Caki2 (cell line): ENCODE measurements around the gene CRADD. TPM values are rescaled to one million over a fixed set of nuclear protein-coding genes. Genes with fewer than 3 reads are reported as not detected.
"Not testable (repeated sequence)": the region's sequence is repeated elsewhere in the genome, so short reads cannot be mapped to it uniquely, and the experiment has no call there.

Experiments used
- DNase-seq: peaks from one replicate; pipeline ENCODE4 v3.0.0-alpha.2; 2015; ENCODE audit warnings: low read depth
- in situ Hi-C: cut with HindIII; loops from 2 replicates; pipeline ENCODE4 v1.10.0; 2016; ENCODE audit warnings: low sequenced_read_pairs, low pct_unique_long_range_greater_than_20kb, mixed read lengths
- total RNA-seq: library from RNA; depleted of rRNA; stranded (reverse); fragments of >200 nt; shearing (Covaris generic); gene quantifications from 2 replicates; pipeline ENCODE4 v1.2.3, GENCODE V29; 2014; ENCODE audit warnings: low replicate concordance; rRNA removed

Gene CRADD
- total RNA-seq: 15.4 and 21.8 TPM in 2 replicates

DNA sequence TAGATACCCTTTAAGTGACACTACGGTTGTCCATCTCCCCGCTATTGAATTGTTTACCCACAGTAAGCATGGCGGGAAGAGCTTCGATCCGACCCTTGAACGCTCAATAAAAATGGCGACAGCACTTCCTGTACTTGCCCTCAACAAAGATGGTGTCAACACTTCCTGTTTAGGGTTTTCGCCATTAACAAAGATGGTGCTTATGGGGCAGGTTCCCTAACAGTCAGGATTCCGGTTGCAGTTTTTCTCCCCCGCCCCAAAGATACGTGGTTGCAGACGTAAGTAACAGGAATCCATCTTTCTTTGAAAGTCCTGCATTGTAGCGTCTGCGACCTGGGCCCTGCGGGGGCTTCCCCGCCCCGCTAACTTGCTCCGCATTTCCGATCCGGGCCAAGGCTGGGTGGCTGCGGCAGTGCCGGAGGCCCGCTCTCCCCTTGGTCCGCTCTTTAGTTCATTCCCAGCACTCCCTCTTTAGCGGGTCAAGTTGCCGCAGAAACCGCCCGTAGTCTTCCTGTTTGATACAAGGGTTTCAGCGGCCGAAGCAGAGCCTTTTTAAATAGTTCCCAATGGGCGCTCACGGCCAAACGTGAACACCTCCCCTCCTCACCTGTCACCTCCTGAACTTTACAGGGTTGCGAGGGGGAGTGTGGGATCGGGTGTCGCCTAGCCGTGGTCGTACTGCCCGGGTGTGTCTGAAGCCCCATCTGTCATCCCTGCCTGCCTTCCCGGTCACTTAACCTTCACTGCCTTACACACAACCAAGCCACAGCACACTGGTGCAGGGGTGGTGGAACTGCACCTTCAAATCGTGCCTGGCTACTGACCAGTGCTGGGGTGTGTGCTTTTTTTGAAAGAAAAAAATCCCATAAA is at the start of gene CRADD:
TSS of gene CRADD (plus strand) at position 181 of the 870 bp plus-strand sequence.
- in situ Hi-C loops: no loop called here
- peak; percentile 88 for DNase-seq

DNA sequence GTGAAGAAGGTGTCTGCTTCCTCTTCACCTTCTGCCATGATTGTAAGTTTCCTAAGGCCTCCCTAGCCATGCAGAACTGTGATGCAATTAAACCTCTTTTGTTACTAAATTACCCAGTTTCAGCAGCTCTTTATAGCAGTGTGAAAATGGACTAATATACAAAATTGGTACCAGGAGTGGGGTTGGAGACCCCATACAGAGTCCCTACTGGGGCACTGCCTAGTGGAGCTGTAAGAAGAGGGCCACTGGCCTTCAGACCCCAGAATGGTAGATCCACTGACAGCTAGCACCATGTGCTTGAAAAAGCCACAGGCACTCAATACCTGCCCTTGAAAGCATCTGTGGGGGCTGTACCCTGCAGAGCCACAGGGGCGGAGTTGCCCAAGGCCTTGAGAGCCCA is 44.8 kb upstream of the CRADD start:
- no peak for DNase-seq
- in situ Hi-C loops: no loop called here

DNA sequence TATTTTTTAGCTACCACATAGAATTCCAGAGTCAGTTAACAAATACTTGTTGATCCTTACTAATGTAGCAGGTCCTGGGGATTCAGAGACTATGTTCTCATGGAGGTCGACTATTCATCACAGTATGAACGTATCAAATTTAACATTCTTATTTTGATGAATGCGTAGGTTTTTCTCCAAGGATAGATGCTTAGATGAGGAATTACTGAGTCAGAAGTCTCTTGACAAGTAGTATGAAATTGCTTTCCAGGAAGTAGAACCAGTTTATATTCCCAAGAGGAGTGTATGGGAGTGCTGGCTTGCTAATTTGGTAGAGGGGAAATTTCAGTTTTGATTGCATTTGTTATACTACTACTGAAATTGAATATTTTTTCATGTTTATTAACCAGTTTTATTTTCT is 42.8 kb upstream of the CRADD start:
- in situ Hi-C loops: no loop called here
- DNase-seq: no peak

DNA sequence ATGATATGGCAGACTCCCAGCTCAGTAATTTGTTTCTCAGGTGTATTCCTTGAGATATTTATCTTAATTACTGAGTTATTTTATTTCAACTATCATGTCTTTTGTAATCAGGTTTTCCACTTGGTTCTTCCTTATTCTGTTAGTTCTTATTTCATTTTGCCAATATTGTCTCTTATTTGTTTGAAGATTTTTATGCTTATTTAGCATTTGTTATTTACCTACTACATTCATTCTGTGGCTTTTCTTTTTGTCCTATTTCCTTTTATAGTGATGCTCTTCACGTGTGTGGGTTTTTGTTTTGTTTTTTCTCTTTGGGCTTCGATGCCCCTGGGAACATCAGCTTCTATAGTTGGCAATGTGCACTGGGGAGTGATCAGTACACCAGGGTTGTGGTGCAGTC is 40.5 kb upstream of the CRADD start:
- DNase-seq: no peak
- in situ Hi-C loops: no loop called here

DNA sequence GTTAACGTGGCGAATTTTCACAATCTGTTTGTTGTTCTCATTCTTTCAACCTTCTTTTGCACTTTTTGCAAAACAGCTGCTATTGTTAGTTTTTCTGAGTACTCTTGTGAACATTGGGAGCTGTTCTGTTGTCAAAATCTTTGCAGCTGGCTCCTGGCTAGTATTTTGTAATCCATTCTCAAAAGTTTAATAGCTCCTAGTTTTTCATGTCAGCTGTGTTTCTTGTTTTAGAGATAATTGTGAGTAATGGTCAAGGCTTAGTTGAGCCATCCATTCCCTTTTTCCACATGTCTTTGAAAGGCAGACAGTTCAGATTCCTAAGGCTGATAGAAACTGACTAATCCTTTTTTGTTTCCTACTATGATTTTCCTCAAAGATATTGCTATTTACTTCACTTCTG is 39.1 kb upstream of the CRADD start:
- in situ Hi-C loops: no loop called here
- no peak for DNase-seq

DNA sequence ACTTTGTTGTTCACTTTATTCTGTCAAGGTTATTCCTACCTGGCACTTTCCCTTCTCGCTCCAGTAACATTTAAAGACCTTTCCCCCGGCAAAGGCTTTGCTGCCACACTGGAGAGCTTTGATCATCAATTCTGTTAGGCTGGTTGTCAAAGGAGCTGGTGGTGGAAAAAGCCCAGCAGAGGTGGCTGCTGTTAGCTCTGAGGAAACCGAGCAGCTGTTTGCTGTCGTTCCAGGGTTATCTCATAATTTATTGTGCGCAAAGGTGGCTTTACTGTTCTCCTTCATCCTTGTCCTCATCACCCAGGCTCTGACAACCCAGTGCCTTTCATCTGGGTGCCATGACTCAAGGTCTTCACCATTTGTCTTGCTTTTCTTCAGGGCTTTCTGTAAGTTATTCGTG is 38.2 kb upstream of the CRADD start:
- in situ Hi-C loops: no loop called here

DNA sequence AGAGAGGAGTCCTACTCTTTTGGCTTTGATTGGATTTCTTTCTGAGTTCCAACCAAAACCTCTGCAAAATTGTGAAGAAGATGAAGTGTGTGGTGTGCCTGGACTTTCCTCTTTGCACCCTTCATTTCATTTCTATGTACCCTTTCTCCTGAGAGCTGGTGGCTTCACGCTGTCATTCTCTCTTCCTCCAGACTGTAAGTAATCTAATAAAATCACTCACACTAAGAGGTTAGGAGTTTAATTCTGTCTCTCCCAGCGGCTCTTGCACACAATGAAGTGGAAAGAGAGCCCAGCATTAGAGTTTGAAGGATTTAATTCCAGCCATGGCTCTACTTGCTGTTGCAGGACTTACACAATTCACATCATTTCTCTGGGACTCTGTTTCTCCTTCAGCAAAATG is 37.8 kb upstream of the CRADD start:
- in situ Hi-C loops: no loop called here
- DNase-seq: no peak

More for the DNA sequence above, 38.2 kb upstream of the CRADD start:
- DNase-seq: no peak

DNA sequence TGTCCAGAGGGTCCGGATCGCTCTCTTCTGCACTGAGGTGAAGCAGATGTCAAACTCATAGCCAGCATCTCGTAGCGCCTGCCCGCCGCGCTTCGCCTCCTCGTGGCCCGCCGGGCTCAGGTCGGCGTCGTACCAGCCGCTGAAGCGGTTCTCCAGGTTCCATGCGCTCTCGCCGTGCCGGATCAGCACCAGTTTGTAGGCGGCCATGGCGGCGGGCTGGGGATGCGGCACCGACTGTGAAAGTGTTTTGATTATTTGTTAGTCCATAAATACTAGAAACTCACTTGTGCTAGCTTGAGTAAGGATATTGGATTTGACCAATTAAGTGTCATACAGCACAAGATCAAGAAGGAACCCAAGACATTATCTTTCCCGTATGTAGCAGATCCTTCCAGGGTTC is 35.8 kb upstream of the CRADD start:
- DNase-seq, in situ Hi-C loops: not testable (repeated sequence)

DNA sequence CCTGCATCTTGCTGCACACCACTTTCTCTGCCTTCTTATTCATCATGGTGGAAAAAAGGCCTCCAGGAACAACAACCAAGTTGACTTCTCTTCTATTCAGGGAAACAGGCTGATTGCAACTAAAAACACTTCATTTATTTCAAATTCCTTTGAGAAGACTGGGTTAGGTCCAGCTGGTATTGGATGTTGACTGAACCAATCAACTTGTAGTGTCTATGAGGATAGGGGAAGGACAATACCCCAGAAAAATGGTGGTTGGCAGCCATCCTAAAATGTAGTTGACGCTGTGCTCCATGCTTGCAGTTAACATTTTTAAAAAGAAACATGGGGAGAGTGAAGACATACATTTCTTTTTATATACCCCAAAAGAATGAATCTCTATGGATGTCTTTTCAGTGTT is 34.4 kb upstream of the CRADD start:
- in situ Hi-C loops: no loop called here
- no peak for DNase-seq

DNA sequence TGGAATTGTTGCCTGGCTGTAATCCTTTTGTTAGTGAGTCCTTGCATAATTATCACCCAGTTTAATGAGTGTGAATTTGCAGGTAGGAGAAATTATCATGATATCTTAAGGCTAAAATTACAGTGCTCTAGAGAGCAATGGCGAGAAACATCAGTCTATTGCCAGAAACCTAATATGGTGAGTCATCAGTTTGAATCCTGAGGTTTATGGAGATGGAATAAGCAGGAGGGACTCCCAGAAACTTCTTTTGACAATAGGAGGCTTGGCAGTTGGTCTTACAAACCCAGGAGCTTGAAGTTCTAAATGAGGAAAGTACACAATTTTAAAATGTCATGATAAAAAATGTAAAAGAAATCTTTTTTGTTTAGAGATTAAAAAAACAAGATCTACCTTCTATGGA is 31.5 kb upstream of the CRADD start:
- in situ Hi-C loops: no loop called here
- DNase-seq: no peak

DNA sequence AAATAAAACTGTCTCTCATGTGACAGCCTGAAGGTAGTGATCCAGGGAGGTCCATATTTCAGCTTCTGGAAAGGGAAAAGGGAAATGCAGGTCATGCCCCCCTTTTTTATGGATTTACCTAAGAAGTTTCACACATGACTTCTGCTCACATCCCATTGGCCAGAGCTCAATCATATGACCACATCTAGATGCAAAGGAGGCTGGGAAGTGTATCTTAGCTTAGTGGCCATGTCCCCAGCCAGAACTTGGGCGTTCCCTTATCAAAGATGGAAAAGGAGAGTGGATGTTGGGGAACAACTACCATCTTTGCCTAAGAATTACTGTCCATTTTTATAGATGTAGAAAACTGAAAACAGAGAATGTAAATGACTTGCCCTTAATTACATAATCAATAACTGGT is 26.5 kb upstream of the CRADD start:
- in situ Hi-C loops: no loop called here
- no peak for DNase-seq

DNA sequence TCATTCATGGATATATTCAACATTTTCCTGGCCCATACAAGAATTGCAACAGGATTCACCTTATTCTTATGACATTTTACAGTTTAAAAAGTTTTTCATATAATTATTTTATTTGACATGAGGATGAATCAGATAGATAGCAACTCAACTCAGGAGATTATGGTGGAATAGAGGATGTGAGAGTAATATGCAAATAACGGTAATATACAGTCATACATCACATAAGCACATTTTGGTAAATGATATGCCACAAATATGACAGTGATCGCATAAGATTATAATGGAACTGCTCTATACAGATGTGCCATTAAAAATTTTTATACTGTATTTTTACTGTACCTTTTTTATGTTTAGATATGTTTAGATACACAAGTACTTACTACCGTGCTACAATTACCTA is 24.1 kb upstream of the CRADD start:
- in situ Hi-C loops: no loop called here
- no peak for DNase-seq

DNA sequence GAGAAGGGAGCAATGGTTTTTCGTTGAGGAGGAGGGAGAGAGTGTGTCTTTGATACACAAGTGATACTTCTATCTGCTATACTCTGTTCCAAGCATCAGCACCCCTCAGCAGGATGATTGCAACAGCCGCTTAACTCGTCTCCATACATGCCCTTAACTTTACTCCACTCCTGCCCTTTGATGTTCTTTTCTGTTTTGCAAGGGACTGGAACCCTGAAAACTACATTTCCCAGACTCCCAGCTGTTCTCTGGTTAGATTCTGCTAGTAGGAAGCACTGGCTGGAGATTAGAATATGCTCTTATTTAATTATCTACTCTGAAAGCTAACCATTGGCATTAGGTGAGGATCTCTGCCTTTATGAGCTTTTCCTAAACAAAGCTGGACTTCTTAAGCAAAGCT is 23.5 kb upstream of the CRADD start:
- in situ Hi-C loops: no loop called here
- DNase-seq: no peak

DNA sequence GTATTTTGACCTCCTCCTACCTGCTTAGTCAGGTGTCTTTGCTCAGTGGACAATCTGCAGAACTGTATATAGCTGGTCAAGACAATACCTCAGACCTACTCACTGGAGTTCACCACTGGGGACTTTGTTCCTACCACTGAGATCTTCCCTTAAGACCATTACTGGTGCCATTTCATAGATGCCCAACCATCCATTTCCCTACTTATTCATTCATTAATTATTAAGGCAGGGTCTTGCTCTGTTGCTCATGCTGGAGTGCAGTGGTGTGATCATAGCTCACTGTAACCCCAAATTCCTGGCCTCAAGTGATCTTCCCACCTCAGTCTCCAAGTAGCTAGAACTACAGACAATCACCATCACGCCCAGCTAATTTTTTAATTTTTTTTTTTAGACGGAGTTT is 22.8 kb upstream of the CRADD start:
- DNase-seq: no peak
- in situ Hi-C loops: no loop called here

DNA sequence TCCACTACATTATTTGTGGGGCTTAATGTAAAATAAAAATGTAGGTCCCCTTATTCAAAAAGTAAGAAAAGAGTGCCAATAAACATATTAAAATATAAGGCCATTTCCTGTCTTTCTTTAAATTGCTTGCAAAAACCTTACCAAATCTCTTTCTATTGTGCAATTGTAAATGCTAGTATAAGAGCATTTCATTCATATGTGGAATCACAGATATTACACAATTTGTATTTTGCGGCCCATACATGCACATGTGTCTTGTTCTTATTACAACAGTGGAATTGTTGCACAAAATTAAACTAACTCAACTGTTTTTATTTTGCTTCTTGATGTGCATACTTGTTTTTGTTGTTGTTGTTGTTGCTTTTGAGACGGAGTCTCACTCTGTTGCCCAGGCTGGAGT is 20.1 kb upstream of the CRADD start:
- DNase-seq: no peak
- in situ Hi-C loops: no loop called here

DNA sequence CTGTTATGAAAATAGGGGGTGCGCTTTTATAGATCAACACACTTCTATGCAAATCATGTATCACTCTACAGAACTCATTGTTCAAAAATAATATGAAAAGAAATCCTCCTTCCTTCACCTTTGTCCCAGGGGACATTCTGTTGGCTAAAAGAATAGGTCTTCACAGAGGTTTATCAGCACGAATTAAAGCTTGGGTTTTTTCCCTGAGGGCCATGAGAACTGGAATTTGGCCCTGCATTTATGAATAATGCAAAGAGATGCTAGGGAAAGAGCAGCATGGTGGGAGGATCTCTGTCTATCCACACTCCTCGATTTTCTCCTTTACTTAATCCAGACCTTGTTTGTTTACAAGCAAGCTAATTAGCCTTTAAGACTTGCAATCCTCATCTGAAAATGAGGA is 16.2 kb upstream of the CRADD start:
- DNase-seq: no peak
- in situ Hi-C loops: no loop called here

DNA sequence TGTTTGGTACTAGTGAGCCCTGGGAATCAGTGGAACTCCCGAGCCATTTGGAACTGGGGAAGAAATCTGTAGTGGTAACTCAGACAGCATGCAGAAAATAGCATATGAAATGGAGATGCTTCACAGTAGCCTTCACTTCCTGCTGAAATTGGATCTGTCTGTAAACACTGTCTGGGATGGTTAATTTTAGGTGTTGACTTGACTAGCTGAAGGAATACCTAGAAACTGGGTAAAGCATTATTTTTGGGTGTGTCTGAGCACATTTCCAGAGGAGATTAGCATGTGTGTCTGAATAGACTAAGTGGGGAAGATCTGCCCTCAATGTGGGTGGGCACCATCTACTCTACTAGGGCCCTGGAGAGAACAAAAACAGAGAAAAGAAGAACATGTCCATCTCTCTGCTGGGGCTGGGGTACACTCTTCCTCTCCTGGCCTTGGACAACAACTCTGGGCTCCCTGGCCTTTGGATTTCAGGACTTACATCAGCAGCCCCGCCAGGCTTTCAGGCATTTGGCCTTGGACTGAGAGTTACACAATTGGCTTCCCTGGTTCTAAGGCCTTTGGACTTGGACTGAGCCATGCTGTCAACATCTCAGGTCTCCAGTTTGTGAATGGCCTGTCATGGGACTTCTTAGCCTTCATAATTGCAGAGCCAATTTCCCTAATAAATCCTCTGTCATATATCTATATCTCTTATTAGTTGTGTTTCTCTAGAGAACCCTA is 14.0 kb upstream of the CRADD start:
- in situ Hi-C loops: no loop called here

DNA sequence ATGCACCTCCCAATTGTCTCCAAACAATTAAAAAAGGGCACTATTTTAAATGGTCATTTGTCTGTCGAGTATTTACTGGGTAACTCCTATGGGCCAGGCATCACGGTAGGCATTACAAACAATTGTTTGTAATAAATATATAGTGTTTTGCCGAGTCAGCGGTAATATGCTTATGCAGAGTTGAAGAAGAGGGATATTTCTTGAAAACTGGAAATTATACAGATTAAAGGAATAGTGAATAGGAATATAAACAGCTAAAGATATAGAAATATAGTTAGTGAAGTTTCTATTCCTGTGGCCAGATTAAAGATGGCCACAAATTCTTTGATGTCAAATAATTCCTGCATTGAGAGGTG is 13.5 kb upstream of the CRADD start:
- DNase-seq: no peak
- in situ Hi-C loops: no loop called here

More for the DNA sequence above, 14.0 kb upstream of the CRADD start:
- no peak for DNase-seq

DNA sequence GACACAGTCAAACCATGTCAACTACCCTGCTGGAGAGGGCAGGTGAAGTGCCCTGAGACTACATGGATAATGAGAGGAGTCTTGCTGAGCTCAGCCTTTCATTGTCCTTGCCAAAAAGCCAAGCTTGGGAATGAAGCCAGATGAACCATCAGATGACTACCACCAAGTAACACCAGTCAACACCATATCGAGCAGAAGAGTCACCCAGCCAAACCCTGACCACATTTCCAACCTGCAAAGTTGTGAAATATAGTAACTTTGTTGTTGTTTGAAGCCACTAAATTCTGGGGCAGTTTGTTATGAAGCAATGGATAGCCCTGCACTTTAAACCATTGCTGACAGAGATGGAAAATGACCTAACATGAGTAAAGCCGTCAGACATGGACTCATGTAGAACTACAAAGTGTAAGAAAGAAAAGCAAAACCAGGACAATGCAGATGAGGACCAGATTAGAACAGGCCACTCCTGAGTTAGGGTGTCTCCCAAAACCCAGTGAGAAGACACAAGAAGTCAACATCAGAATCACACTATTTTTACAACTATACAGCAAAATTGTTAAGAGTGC is 12.5 kb upstream of the CRADD start:
- DNase-seq: no peak
- in situ Hi-C loops: no loop called here
